Ovary (tissue), 9 donors: ENCODE data around the gene ZNF74. TPM values are rescaled to one million over a fixed set of nuclear protein-coding genes. Genes with fewer than 3 reads are reported as not detected.

Source experiments
- DNase-seq, 5 donors: peaks; one replicate each; pipeline ENCODE4 v3.0.0-alpha.2; 2019 to 2020
- H3K27ac ChIP-seq, 2 donors: fragments of 200-600 bp; one replicate each; pipeline versions ENCODE4 v1.5.1 to v1.8.0; 2019 to 2022
- H3K27me3 ChIP-seq: fragments of 200-600 bp; one replicate; pipeline ENCODE4 v1.8.0; 2022
- H3K36me3 ChIP-seq: fragments of 200-600 bp; sonication (generic); one replicate; pipeline ENCODE4 v1.5.1; 2019
- H3K4me1 ChIP-seq: one replicate; pipeline ENCODE4 v1.8.1; 2013; ENCODE audit warnings: mild to moderate bottlenecking, moderate library complexity; ENCODE audit not compliant: insufficient read depth
- H3K4me3 ChIP-seq: fragments of 200-600 bp; sonication (generic); one replicate; pipeline ENCODE4 v1.5.1; 2017
- H3K9me3 ChIP-seq, 2 donors: fragments of 200-600 bp in 1 of 2; sonication (generic) in 1 of 2; one replicate each; pipeline versions ENCODE4 v1.5.1 to v1.8.1; 2013 to 2019; ENCODE audit warnings: mild to moderate bottlenecking in 1 of 2, moderate library complexity in 1 of 2
- EP300 ChIP-seq: sonication (generic); formaldehyde crosslinking; IDR thresholded peaks from one replicate; pipeline ENCODE4 v1.6.1; 2017; ENCODE audit warnings: antibody characterized with exemption
- POLR2A ChIP-seq: fragments of 450-650 bp; IDR thresholded peaks from one replicate; pipeline ENCODE4 v1.6.1; 2017; ENCODE audit warnings: antibody characterized with exemption, mild to moderate bottlenecking, moderate library complexity
- WGBS, 3 donors: extraction: QIAGEN DNeasy Blood & Tissue Kit in 1 of 3; methylation state at CpG; one replicate each; pipeline versions ENCODE4 v1.1.5 to v1.1.7; 2013 to 2017; 5-methylcytosine and 5-hydroxymethylcytosine counted together
- intact Hi-C, 4 donors: fragments of 100-400 bp; cut with DNase I; formaldehyde crosslinking; loops; one replicate each; pipeline versions ENCODE4 v1.11.0 to v1.15.1; 2022 to 2023
- polyA plus RNA-seq, 2 donors: library from polyadenylated mRNA; stranded (reverse); fragments of 200-250 nt in 1 of 2; fragments of 350-450 nt in 1 of 2; fragmentation: Illumina TruSeq in 1 of 2; extraction: RNeasy Lipid Tissue Mini Kit (QIAGEN cat#74804) in 1 of 2; gene quantifications; one replicate each; pipeline ENCODE4 v1.2.3, GENCODE V29; 2013 to 2014
- total RNA-seq, 7 donors: library from RNA; depleted of rRNA in 2 of 7; stranded (reverse); fragments of >200 nt in 2 of 7; fragmentation: NEBNext Ultra II Directional in 3 of 7; extraction: Animal tissue kit (Norgen Biotek cat#: 25700) in 3 of 7; gene quantifications; one replicate each; pipeline versions ENCODE4 v1.1.0 to v1.2.4, GENCODE V29; 2016 to 2023
- TF ChIP-seq, protein P1 (sequence below), 3 donors: fragments of 450-650 bp in 2 of 3; fragments of 200-600 bp in 1 of 3; IDR thresholded peaks; one replicate each; pipeline versions ENCODE4 v1.5.1 to v1.8.0; 2016 to 2022; ENCODE audit warnings: antibody characterized with exemption in 3 of 3, mild to moderate bottlenecking in 1 of 3
- donor health status: DM: no; HTN: no; CAD: no; lungs with moderate emphysema.
- donor health status: DM: no; HTN: no; CAD: no.
- donor health status: Bipolar disorder and iron deficiency.
- donor health status: DM: yes; HTN: yes; CAD: no.
- donor health status: DM: no; HTN: no; CAD: no.
- donor health status: DM: yes; HTN: yes; CAD: no.

ZNF74 gene
- total and polyA plus RNA-seq, 9 donors = 6.1 to 16.8 (median 11.6) TPM

DNA sequence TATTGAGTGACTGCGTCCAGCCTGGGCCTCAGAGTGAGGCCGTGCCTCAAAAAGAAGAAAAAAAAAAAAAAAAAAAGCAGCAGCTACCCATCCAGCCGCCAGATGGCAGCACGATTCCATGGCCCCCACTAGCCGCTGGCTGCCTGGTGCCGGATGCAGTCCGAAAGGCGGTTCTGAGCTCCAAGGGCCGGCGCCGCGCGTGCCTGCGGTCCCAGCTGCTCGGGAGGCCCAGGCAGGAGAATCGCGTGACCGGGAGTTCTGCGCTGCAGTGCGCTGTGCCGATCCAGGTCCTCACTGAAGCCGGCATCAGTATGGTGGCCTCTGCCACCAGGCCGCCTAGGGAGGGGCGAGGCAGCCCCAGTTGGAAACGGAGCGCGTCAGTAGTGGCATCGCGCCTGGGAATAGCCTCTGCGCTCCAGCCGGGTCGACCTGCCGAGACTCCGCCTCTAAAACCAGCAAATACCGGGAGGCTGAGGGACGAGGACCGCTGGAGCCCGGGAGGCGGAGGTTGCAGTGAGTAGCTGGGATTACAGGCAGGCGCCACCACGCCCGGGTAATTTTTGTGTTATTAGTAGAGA, 24.3 kb downstream of the ZNF74 start:
- intact Hi-C loops = loop anchor here (1.0 to 10.0 kb wide), 5 partner anchors 38 to 277 kb away; partner anchors contain the start of gene KLHL22 (in 3 of the 4)
- TF ChIP-seq, protein P1, sequence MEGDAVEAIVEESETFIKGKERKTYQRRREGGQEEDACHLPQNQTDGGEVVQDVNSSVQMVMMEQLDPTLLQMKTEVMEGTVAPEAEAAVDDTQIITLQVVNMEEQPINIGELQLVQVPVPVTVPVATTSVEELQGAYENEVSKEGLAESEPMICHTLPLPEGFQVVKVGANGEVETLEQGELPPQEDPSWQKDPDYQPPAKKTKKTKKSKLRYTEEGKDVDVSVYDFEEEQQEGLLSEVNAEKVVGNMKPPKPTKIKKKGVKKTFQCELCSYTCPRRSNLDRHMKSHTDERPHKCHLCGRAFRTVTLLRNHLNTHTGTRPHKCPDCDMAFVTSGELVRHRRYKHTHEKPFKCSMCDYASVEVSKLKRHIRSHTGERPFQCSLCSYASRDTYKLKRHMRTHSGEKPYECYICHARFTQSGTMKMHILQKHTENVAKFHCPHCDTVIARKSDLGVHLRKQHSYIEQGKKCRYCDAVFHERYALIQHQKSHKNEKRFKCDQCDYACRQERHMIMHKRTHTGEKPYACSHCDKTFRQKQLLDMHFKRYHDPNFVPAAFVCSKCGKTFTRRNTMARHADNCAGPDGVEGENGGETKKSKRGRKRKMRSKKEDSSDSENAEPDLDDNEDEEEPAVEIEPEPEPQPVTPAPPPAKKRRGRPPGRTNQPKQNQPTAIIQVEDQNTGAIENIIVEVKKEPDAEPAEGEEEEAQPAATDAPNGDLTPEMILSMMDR (IDR thresholded peaks at IDR 0.05) = peak; percentile 77 to 85 (median 84)
- TF ChIP-seq POLR2A = no peak
- WGBS, 3 donors = 6 to 10% (median 9%) methylated on average over 42 of the region's 42 CpGs
- peak; percentile 86 to 90 (median 89) for DNase-seq
- Histone ChIP-seq H3K27ac (no peak overlapping the region), H3K4me3 (peak overlapping the region; percentile 21), H3K4me1 (peaks cover 7% of the 10 kb centered on the region), H3K9me3 (no peaks in the 10 kb centered on the region), H3K36me3 (no peaks in the 10 kb centered on the region), H3K27me3 (no peaks in the 10 kb centered on the region)

- Histone ChIP-seq H3K27ac (no peak overlapping the region), H3K36me3 (no peaks in the 10 kb centered on the region), H3K27me3 (no peaks in the 10 kb centered on the region), H3K9me3 (no peaks in the 10 kb centered on the region), H3K4me1 (peaks cover 12% of the 10 kb centered on the region), H3K4me3 (no peak overlapping the region)
- intact Hi-C loops = loop anchor here (5.0 to 10.0 kb wide), 4 partner anchors 38 to 275 kb away; partner anchors contain the start of gene KLHL22 (in 3 of the 4)
- DNase-seq = no peak
- TF ChIP-seq POLR2A (no peak), EP300 (no peak)
- TF ChIP-seq, protein P1 (IDR thresholded peaks at IDR 0.05) = no peak
- 78 to 95% (median 90%) methylated on average over 2 of the region's 2 CpGs for WGBS, 3 donors
These were observed 25.7 kb downstream of the ZNF74 start for GRCh38 chr22:20419664-20419951.

- Histone ChIP-seq H3K4me1 (peaks cover 12% of the 10 kb centered on the region), H3K27ac (no peak overlapping the region), H3K4me3 (no peak overlapping the region), H3K27me3 (no peaks in the 10 kb centered on the region), H3K36me3 (no peaks in the 10 kb centered on the region), H3K9me3 (no peaks in the 10 kb centered on the region)
- WGBS, 3 donors = 86 to 90% (median 89%) methylated on average over 11 of the region's 11 CpGs
- peak in 1 of 5 donors; percentile 20 for DNase-seq
- TF ChIP-seq, protein P1 (IDR thresholded peaks at IDR 0.05) = no peak
- TF ChIP-seq POLR2A = no peak
- TF ChIP-seq EP300 = no peak
- intact Hi-C loops = loop anchor here in 2 of 4 donors (2.0 to 10.0 kb wide), 3 partner anchors 17 to 155 kb away; partner anchors contain the start of genes KLHL22 (in 1 of the 2) and SCARF2 (in 1 of the 2)
These were observed 26.3 kb downstream of the ZNF74 start for GRCh38 chr22:20420157-20420842.

GRCh38 chr22:20421507-20421874, 27.5 kb downstream of the ZNF74 start:
- no peak overlapping the region for H3K4me3 ChIP-seq
- no peak overlapping the region for H3K27ac ChIP-seq
- 84 to 91% (median 89%) methylated on average over 7 of the region's 7 CpGs for WGBS, 3 donors
- no peaks in the 10 kb centered on the region for H3K27me3 ChIP-seq
- no peaks in the 10 kb centered on the region for H3K9me3 ChIP-seq
- peaks cover 12% of the 10 kb centered on the region for H3K4me1 ChIP-seq
- no peaks in the 10 kb centered on the region for H3K36me3 ChIP-seq
- TF ChIP-seq POLR2A = no peak
- no peak for TF ChIP-seq EP300
- TF ChIP-seq, protein P1 (IDR thresholded peaks at IDR 0.05) = no peak
- peak in 1 of 5 donors; percentile 3 for DNase-seq
- intact Hi-C loops = loop anchor here in 2 of 4 donors (2.0 to 10.0 kb wide), 3 partner anchors 15 to 153 kb away; partner anchors contain the start of genes KLHL22 (in 1 of the 2) and SCARF2 (in 1 of the 2)
